ENCODE results near the gene FOXO3. TPM values are rescaled to one million over a fixed set of nuclear protein-coding genes. Genes with fewer than 3 reads are reported as not detected.
"Not testable (repeated sequence)": the region's sequence is repeated elsewhere in the genome, so short reads cannot be mapped to it uniquely, and the experiment has no call there.

The FOXO3 gene
- total and polyA plus RNA-seq, 7 donors = 13.8 to 84.7 (median 66.4) TPM

- H3K4me3 ChIP-seq = no peak overlapping the region
- no peak for DNase-seq
- intact Hi-C loops (cut with DNase I) = no loop called here
- no peaks in the 10 kb centered on the region for H3K9me3 ChIP-seq
- 92% methylated on average over 11 of the region's 11 CpGs for WGBS, 2 donors
- no peak for TF ChIP-seq CTCF (IDR thresholded peaks at IDR 0.05)
- no peak for TF ChIP-seq POLR2AphosphoS5 (IDR thresholded peaks at IDR 0.05)
- no peak for TF ChIP-seq EP300 (IDR thresholded peaks at IDR 0.05)
- TF ChIP-seq POLR2A (IDR thresholded peaks at IDR 0.05) = no peak
- no peak overlapping the region for H3K27ac ChIP-seq
- no peaks in the 10 kb centered on the region for H3K27me3 ChIP-seq
- no peaks in the 10 kb centered on the region for H3K4me1 ChIP-seq
- no peaks in the 10 kb centered on the region for H3K36me3 ChIP-seq
Observed at GRCh38 chr6:108535114-108535742, 25.5 kb upstream of the FOXO3 start.

GRCh38 chr6:108535920-108536535 is 24.7 kb upstream of the FOXO3 start:
- H3K27ac ChIP-seq; DNase-seq; H3K27me3 ChIP-seq; intact Hi-C loops (cut with DNase I); H3K4me1 ChIP-seq; H3K9me3 ChIP-seq; H3K4me3 ChIP-seq; H3K36me3 ChIP-seq: not testable (repeated sequence)
- 88 to 91% methylated on average over 4 of the region's 4 CpGs for WGBS, 2 donors

GRCh38 chr6:108541843-108542759 is 18.6 kb upstream of the FOXO3 start:
- 12 to 17% methylated on average over 5 of the region's 5 CpGs for WGBS, 2 donors
- Histone ChIP-seq H3K9me3 (no peaks in the 10 kb centered on the region), H3K27me3 (no peaks in the 10 kb centered on the region), H3K36me3 (no peaks in the 10 kb centered on the region), H3K4me3 (no peak overlapping the region), H3K4me1 (peaks cover 0 to 16% (median 5%) of the 10 kb centered on the region in 4 donors), H3K27ac (no peak overlapping the region)
- DNase-seq = peak; percentile 84
- TF ChIP-seq POLR2A (IDR thresholded peaks at IDR 0.05) (no peak), EP300 (IDR thresholded peaks at IDR 0.05) (no peak), CTCF (IDR thresholded peaks at IDR 0.05) (peak; percentile 73 to 94 (median 93)), POLR2AphosphoS5 (IDR thresholded peaks at IDR 0.05) (peak in 1 of 4 donors; percentile 6)
- intact Hi-C loops (cut with DNase I) = loop anchor here (1.0 to 2.0 kb wide), 4 partner anchors 241 to 531 kb away; no protein-coding TSS in a partner anchor

GRCh38 chr6:108543175-108543940 is 17.4 kb upstream of the FOXO3 start:
- peaks cover 0 to 16% (median 5%) of the 10 kb centered on the region in 4 donors for H3K4me1 ChIP-seq
- 86 to 88% methylated on average over 7 of the region's 7 CpGs for WGBS, 2 donors
- DNase-seq = no peak
- intact Hi-C loops (cut with DNase I) = loop anchor here (2.0 kb wide), 2 partner anchors 239 to 529 kb away; no protein-coding TSS in a partner anchor
- H3K27me3 ChIP-seq = no peaks in the 10 kb centered on the region
- H3K4me3 ChIP-seq = no peak overlapping the region
- no peaks in the 10 kb centered on the region for H3K9me3 ChIP-seq
- no peak overlapping the region for H3K27ac ChIP-seq
- H3K36me3 ChIP-seq = no peaks in the 10 kb centered on the region
- TF ChIP-seq POLR2A (IDR thresholded peaks at IDR 0.05) (no peak), CTCF (IDR thresholded peaks at IDR 0.05) (no peak), EP300 (IDR thresholded peaks at IDR 0.05) (no peak), POLR2AphosphoS5 (IDR thresholded peaks at IDR 0.05) (no peak)
